GM21528 (cell line): Measurements from ENCODE around the gene DGKI.

Experiments used
- ATAC-seq: cut with Tn5 transposase; IDR thresholded peaks from one replicate; pipeline ENCODE4 v1.9.1; 2021; ENCODE audit warnings: mild to moderate bottlenecking, moderate library complexity; ENCODE audit not compliant: unreplicated experiment, low FRiP score

The DGKI gene

DNA sequence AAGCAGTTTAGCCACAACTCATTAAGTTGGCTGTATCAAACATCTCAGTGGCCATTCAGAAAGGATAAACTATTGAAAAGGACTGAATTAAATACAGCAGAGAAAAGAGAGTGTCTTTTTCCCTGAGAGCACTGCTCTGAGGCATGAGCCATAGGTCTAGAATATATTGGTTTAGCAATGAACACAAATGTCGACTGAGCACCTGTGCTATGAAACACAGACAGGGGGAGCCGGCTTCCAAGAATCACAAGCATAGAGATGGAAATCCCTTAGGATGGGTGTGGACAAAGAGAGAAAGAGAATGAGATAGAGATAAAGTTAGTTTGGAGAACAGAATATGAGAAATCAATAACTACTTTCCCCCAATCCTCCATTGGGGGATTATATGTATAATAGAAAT lies 54.8 kb downstream of the DGKI start:
- ATAC-seq = no peak

DNA sequence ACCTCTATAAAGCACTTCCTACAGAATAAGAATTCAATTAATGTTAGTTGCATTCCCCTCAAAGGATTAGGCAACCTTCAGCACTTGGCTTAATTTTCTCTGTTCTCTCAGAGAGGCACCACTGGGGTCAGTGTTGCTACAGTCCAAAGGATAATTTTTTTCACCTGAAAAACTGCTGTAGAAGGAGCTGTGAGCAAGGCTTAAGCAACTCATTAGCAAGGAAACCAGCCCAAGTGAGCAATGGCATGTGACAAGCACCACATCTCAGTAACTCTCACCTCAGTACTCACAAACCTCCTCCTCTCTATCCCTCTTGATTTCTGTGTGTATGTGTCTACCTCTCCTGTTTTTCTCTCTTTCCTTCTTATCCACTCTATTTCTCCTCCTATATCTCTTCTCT lies 55.9 kb downstream of the DGKI start:
- ATAC-seq = no peak

DNA sequence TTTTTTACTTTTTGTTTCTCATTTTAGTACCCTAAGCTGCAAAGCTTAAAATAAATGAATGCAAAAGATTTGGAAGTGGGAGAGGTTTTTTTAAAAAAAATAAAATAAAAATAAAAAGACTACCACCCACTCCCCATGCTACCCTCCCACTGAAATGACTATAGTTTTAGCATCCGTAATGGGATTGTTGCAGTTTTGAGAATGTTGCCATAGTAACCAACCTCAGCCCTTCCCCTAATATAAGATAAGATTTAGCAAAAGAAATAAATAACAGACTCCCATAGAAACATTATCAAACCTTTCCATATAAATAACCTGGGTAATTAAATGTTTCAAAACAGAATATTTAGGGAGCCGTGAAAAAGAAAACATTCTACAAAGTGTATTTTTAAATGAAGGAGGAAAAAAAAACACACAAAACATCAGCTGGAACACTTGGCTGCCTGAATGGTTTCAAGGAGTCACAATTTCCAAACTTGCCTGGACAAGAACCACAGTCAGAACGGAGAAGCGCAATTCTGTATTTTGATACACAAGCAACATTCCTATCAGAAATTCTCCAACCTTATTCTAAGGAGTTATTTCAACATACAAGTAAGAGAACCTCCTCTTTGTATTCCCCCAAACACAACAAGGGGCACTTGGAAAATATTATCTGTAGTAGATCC lies 57.4 kb downstream of the DGKI start:
- no peak for ATAC-seq

DNA sequence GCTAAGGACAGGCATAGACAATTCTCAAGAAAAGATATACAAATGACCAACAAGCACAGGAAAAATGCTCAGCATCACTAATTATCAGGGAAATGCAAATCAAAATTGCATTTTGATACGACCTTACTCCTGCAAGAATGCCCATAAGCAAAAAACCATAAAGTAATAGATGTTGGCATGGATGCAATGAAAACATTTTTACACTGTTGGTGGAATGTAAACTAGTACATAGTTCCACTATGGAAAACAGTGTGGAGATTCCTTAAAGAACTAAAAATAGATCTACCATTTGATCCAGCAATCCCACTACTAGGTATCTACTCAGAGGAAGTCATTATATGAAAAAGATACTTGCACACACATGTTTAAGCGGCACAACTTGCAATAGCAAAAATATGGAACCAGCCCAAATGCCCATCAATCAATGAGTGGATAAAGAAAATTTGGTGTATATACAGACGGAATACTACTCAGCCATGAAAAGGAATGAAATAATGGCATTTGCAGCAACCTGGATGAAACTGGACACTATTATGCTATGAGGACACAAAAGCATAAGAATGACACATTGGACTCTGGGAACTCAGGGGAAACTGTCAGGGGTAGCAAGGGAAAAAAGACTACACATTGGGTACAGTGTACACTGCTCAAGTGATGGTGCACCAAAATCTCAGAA lies 59.3 kb downstream of the DGKI start:
- ATAC-seq = no peak

DNA sequence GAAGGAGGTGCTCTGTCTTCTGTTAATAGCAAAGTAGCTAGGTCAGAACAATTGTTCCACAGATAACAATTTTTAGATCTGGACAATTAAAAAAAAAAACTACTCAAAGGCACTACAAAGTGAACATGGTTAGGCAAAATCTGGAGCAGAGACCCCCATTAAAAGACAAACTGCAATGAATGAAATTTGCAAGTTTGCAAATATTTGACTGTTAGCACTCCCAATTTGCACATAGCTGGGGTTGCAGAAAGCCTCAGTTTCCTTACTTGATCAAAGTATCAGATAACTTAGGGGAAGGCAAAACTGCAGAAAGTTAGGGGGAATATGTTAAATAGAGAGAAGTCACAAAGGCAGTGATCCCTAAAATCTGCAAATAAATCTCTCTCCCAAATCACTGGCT lies 68.3 kb downstream of the DGKI start:
- ATAC-seq = no peak

DNA sequence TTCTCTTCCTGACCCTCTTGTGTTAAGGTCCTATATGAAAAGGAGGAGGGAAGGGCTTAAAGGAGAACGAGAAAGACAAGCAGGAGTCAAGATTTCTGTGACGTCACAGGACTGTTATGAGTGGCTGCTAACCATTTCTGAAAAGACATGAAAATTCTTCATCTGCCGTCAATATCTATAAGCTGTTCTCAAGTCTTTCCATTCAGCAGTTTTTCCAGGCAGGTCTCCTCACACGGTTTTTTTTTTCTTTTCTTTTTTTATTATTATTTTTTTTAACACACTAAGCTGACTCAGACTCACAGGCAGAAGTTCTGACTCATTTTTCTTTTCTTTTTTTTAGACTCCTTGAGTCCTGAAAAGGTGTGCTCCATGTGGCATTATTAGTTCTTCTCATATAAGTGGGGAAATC lies 72.0 kb downstream of the DGKI start:
- no peak for ATAC-seq

DNA sequence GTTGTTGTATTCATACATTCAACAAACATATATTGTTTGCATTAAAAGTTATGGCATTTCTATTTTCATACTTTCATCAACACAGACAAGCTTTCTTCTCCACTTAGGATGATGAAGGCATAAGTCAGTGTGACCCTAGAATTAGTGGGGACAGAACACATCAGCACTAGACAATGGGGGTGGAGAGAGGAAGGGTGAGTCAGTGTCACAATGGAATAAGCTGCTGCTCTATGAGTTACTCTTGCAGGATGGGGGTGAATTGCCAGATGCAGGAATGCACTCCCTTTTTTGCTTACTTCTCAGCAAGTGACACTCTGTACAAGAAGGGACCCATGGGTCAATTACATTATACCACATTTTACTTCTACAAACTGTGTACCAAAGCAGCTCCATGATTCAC lies 74.0 kb downstream of the DGKI start:
- ATAC-seq = no peak

DNA sequence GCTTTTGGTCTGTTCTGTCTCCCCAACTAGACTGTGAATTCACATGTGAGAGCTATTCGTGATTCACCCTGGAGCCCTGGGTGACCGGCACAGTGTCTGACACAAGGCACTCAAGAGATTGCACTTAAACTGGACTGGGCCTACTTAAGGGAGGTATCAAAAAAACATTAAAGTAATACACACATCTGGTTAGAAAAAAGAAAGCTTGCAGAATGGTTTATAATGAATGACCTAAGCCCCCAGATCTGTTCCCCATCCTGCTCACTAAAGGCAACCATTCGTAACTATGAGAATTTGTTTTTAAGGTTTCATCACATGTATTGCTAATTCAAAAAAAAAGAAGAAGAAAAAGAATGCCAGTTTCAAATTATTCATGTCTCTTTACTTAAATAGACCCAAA lies 74.5 kb downstream of the DGKI start:
- no peak for ATAC-seq

DNA sequence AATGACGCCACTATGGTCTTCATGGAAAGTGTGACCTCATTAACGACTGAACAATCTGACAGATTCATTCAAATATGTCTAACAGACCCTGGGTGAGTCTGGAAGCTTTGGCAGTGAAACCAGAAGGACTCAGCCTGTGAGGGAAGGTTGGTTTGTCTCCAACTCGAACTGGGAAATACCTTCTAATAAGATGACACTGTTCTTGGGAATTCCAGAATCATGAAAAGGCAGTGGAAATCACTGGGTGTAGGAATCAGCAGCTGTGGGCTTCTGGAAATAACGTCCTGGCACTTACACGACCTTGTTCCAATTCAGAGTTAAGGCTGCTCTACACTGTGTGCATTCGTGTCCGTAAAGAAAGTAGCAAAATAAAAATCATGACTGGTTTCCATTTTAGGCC lies 75.1 kb downstream of the DGKI start:
- no peak for ATAC-seq

DNA sequence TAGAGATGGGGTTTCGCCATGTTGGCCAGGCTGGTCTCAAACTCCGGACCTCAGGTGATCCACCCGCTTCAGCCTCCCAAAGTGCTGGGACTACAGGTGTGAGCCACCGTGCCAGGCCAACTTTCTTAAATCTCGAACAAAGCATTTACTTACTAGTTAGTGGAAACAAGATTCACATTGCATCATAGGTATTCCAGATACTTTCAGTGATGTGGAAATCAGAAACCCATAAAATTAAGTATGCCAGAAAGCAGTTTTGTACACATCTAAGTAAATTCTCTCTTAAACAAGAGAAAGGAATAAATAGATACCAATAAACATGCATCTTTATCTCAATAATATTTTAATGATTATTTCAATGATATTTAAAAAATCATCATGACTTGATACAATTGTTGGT lies 75.5 kb downstream of the DGKI start:
- ATAC-seq = no peak

DNA sequence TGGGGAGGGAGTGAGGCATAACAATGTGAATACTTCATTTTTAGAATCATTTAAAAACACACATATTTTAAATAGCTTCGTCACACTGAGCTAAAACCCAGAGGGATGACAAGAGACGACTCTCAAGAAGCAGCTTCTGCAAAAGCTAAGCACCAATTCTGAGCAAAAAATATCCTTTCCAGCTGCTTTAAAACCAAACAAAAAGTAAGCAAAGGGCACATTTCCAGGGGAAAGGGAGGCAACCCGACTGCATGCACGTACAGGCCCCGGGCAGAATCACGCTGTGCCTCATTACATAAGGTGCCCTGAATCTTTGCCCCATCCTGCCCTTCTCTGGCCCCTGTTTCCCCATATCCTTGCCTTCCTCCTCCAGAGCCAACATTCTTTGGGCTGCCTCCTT lies 78.4 kb downstream of the DGKI start:
- ATAC-seq = no peak

DNA sequence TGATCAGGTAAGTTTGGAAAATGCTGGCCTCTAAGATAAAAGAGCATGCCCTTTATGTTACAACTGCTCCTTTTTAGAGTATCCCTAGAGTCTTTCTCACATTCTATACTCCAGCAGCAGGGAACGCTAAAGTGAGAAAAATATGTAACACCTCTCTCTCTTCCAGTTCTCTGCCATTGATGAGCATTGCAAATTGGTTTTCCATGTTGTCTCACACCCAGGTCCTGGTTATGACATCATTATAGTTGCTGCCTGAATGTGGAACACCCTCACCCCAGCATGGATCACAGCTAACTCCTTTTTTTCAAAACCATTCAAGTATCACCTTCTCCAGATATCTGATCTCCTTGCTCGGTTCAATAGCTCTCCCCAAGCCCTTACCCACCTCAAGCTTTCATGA lies 84.4 kb downstream of the DGKI start:
- no peak for ATAC-seq

DNA sequence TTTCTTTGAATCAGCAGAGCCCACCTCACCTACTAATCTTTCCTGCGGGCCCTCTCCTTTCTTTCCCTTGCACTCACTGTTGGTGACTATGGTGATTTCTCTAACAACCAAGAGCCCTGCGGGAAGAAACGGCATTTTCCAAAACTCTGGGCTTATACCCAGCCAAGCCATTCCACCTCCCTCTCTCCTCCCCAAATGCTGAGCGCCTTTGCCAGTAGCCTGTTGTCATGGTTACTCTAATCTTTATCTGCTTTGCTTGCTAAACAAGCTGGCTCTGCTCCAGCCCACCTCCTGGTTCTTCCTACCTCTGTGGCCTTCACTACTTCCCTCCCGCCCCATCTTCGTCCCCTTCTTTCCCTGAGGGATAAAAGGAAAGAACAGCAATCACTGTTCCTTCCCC lies 86.7 kb downstream of the DGKI start:
- no peak for ATAC-seq

DNA sequence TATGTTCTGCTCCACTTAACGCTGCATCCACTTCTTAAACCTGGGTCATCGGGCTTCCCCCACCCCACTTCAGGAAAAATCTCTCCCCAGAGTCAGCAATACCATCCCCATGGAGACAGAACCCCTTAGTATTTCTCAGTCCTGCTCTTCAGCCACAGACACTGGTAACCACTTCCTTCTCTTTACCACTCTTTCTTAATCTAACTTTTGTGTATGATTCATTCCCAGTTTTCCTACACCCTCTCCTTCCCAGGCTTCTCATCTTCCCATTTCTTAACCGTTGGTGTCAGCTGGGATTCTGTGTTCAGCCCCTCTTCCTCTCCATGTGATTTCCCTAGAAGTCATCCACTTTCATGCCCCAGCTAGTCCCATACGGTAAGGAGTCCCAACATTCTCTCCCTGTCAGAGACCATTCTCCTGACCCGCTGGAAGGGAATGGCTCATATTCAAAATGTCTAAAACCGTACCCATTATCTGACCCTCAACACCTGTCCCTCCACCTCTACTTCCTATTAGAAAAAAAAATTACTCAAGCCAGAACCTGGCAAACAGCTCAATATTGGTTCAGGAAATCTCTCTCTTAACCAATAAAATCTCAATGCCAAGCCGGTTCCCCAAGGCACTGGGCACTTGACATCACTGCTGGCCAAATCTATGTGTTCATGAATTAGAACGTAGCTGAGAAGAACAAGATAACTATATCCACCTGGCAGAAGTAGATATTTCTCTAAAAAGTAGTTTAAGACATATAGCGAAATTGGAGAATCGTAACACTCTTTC lies 89.4 kb downstream of the DGKI start:
- no peak for ATAC-seq

DNA sequence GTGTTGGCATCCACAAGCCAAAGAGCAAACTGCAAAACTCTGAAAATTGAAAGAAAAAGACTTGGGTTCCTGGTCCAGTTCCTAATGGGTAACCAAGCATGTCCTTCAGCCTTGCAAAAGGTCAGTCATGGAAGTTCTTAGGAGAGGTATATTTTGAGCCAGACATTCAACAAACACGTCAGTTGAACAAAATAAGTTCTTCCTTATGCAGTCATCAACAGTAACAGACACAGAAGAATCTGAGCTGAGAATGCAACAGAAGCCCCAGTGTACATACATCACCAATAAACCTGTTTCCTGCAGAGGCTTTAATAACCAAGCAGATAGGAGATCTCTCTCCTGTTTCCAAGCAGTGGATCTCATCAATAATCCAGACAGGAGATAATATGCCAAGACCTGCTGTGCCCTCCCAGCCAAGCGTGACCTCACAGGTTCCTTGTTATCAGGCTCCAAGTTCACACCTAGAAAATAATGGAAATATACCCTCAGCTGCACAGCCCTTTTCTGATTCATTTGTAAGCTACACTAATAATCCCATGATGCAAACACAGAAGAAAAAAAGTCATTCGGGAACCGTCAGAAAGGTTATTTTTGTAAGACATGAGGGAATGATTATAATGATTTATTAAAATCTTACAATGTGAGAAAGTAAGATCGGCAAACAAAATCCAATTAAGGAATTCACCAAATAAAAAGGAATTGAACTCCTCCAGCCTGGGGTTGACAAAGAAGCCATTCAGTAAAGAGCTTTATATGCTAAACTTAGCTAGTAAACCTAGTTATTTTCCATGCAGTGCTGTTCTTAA lies 90.7 kb downstream of the DGKI start:
- no peak for ATAC-seq

DNA sequence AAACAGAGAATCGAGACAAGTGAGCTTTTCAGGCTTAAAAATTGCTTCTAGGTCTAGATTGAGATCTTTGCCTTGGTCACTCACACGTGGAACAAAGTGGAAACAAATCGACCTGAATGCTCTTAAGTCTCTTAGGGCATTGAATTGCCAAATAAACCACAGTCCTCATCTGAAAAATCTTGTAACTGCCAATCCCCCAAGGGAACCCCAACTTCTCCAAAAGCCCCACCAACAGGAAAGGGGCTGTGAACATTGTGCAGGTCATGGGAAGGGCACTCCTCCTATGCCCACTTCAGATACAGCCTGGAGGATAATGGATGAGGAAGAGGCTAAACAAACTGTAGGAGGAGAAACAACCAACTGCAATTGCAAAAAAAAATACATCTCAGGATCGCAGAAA lies 91.3 kb downstream of the DGKI start:
- ATAC-seq = no peak

DNA sequence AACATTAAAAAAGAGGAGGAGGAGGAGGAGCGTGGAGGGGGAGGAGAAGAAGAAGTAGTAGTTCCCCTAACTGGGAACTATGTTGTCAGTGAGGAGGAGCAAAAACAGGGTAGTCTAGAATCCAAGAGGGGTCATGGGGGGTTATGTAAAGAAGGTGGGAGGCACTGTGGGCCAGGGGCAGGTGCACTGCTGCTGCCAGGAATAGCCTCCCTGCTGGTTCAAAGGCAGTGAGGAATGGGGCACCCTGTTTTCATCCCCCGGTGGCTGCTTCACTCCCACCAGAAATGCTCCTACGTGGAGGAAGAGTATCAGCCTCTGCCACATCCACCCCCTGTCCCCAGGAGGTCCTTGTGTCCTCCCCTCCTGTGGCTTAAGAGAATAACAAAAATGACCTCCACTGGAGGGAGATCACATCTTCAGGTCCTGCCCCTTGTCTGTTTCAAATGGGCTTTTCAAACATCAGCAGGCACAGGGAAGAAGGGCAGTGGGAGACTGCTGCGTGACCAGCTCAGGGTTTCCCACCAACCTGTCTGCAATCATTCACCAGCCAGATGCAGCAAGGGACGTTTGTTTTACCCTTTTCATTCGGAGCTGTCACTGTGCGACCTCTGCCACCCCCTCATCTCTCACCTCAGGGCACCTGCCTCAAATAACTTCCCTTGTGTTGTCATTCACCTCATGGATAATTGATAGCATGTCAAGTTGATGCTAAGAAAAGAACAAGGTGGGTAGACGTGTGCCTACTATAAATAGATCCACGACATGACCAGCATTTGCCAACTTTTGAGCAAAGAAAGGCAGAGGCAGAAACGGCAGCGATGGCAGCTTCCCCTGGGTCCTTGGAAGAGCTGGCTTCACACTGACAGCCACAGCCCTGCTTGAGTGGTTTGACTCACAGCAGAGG lies 92.6 kb downstream of the DGKI start:
- ATAC-seq = no peak

DNA sequence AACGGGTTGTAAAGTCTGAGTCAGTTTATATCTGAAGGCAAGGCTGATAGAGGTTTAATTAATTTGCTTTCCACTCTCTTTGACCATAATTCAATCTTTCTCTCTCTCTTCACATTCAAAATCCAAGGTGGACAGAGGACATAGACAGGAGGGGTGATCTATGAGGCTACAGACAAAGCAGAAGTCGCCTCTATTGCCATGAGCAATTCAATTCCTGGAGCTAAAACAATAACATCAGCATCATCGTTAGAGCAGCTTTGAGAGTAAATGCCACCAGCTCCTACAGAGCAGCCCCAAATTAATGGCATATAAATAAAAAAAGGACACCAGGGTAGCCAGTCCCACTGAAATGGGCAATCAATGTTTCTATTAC lies 93.2 kb downstream of the DGKI start:
- no peak for ATAC-seq

DNA sequence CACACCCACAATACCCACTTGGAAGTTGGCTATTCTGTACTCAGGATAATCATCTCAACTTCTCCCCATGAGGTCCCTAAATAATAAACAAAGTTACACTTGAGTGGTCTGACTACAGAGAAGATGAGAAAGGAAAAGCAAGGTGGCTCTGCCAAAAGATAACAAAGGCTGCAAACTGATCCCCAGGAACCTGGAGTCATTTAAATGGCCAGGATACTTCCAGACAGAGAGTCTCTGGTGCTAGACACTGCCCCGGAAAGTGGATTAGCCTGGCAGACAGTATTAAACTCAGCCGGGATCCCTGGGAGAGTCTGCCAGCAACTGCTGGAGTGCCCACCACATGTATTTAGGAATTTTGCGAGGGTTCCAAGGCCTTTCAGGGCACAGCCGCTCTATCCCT lies 93.7 kb downstream of the DGKI start:
- no peak for ATAC-seq

DNA sequence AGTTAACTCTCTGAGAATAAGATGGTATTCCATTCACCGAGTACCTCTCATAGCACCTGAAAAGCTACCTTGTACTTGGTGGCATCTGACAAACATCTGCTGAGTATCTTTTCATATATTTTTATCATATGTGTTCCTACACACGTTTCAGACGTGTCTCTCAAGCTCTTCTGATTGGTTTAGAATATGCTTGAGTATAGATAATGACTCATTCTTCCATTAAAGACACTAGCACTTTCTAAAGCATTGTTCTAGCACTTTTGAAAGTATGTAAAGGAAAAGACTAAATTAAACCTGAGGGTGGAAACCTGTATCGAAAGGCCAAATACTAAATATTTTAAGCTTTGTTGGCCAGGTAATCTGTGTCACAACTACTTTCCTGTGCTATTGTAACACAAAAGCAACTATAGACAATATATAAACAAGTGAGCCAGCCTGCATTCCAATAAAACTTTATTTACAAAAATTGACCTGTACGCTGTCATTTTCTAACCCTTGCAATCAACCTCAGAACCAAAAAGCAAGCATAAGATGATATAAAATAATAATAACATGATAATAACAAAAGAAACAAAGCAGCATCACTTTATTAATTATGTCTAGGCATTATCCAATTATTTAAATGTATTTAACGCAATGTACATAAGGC lies 95.3 kb downstream of the DGKI start:
- ATAC-seq = no peak
